Right cardiac atrium (tissue), 5 donors: Measurements from ENCODE around the gene NDUFS2. TPM values are rescaled to one million over a fixed set of nuclear protein-coding genes. Genes with fewer than 3 reads are reported as not detected.

ENCODE experiments used
- ATAC-seq, 2 donors: fragments of 200-7000 bp; cut with Tn5 transposase; one replicate each; pipeline versions ENCODE4 v1.8.0 to v1.9.1; 2020; ENCODE audit warnings: moderate library complexity in 2 of 2, mild to moderate bottlenecking in 1 of 2
- DNase-seq, 3 donors: peaks; one replicate each; pipeline ENCODE4 v3.0.0-alpha.2; 2020
- H3K27ac ChIP-seq: one replicate; pipeline ENCODE4 v1.5.1; 2013; ENCODE audit warnings: mild to moderate bottlenecking, low read length, control low read depth, moderate library complexity
- H3K27me3 ChIP-seq: one replicate; pipeline ENCODE4 v1.6.1; 2013; ENCODE audit not compliant: control insufficient read depth, insufficient read depth
- H3K4me1 ChIP-seq: one replicate; pipeline ENCODE4 v1.6.1; 2013; ENCODE audit warnings: low read length; ENCODE audit not compliant: control insufficient read depth, insufficient read depth
- H3K4me3 ChIP-seq: one replicate; pipeline ENCODE4 v1.5.1; 2013; ENCODE audit warnings: low read length, control low read depth
- H3K9me3 ChIP-seq: one replicate; pipeline ENCODE4 v1.6.1; 2013; ENCODE audit warnings: low read length; ENCODE audit not compliant: control insufficient read depth
- WGBS: extraction: QIAGEN DNeasy Blood & Tissue Kit; methylation state at CpG from one replicate; pipeline ENCODE4 v1.1.7; 2013; 5-methylcytosine and 5-hydroxymethylcytosine counted together
- intact Hi-C, 4 donors: fragments of 100-400 bp; cut with DNase I; formaldehyde crosslinking; loops; one replicate each; pipeline versions ENCODE4 v1.11.0 to v1.14.0; 2022 to 2023
- polyA plus RNA-seq: library from polyadenylated mRNA; stranded (reverse); fragments of 200-250 nt; gene quantifications from one replicate; pipeline ENCODE4 v1.2.3, GENCODE V29; 2013
- total RNA-seq, 4 donors: library from RNA; stranded (reverse); fragmentation: NEBNext Ultra II Directional; extraction: Animal tissue kit (Norgen Biotek cat#: 25700); gene quantifications; one replicate each; pipeline ENCODE4 v1.2.1, GENCODE V29; 2021
- donor health status: healthy with polysubstance abuse.
- donor health status: DM: no; HTN: yes; CAD: no.
- donor health status: DM: no; HTN: no; CAD: no.
- donor health status: DM: no; HTN: yes; CAD: no; lungs with severe emphysema.
- donor health status: DM: yes; HTN: yes; CAD: no.

NDUFS2 gene
- total and polyA plus RNA-seq, 5 donors: 162 to 229 (median 184) TPM

GRCh38 chr1:161206411-161207140 is 4.4 kb downstream of the NDUFS2 start:
- WGBS: 62% methylated on average over 12 of the region's 12 CpGs
- DNase-seq (peak in 2 of 3 donors; percentile 76 to 81), ATAC-seq (peak; percentile 41 to 42)
- Histone ChIP-seq H3K9me3 (no peaks in the 10 kb centered on the region), H3K4me1 (peaks cover 13% of the 10 kb centered on the region), H3K27me3 (no peaks in the 10 kb centered on the region), H3K27ac (peak overlapping the region; percentile 96), H3K4me3 (no peak overlapping the region)
- intact Hi-C loops: no loop called here

GRCh38 chr1:161207173-161207572 is 5.0 kb downstream of the NDUFS2 start:
- H3K9me3 ChIP-seq: no peaks in the 10 kb centered on the region
- ATAC-seq (peak; percentile 88 to 90), DNase-seq (peak; percentile 71 to 84 (median 84))
- WGBS: 48% methylated on average over 8 of the region's 8 CpGs
- peak overlapping the region; percentile 87 for H3K27ac ChIP-seq
- no peaks in the 10 kb centered on the region for H3K27me3 ChIP-seq
- intact Hi-C loops: no loop called here
- H3K4me1 ChIP-seq: peaks cover 13% of the 10 kb centered on the region
- H3K4me3 ChIP-seq: no peak overlapping the region

- Histone ChIP-seq H3K9me3 (no peaks in the 10 kb centered on the region), H3K27me3 (no peaks in the 10 kb centered on the region), H3K4me3 (no peak overlapping the region), H3K4me1 (peaks cover 6% of the 10 kb centered on the region), H3K27ac (no peak overlapping the region)
- intact Hi-C loops: no loop called here
- 33% methylated on average over 11 of the region's 11 CpGs for WGBS
- DNase-seq: peak; percentile 83 to 90 (median 83)
- ATAC-seq: peak; percentile 51 to 54
These were observed 7.7 kb downstream of the NDUFS2 start for GRCh38 chr1:161209790-161210409.

GRCh38 chr1:161214369-161214768 is 12.2 kb downstream of the NDUFS2 start:
- Histone ChIP-seq H3K9me3 (no peaks in the 10 kb centered on the region), H3K4me1 (peaks cover 3% of the 10 kb centered on the region), H3K4me3 (no peak overlapping the region), H3K27ac (no peak overlapping the region), H3K27me3 (no peaks in the 10 kb centered on the region)
- ATAC-seq (no peak), DNase-seq (peak in 1 of 3 donors; percentile 34)
- 86% methylated on average over 9 of the region's 9 CpGs for WGBS
- intact Hi-C loops: no loop called here

- H3K4me1 ChIP-seq: peaks cover 3% of the 10 kb centered on the region
- H3K27me3 ChIP-seq: no peaks in the 10 kb centered on the region
- ATAC-seq: peak; percentile 41 to 59
- H3K27ac ChIP-seq: peak within 1 kb of the TSS; percentile 82
- intact Hi-C loops: no loop called here
- WGBS: 64% methylated on average over 10 of the region's 10 CpGs
- peak within 1 kb of the TSS; percentile 4 for H3K4me3 ChIP-seq
- peak; percentile 63 to 85 (median 78) for DNase-seq
- no peaks in the 10 kb centered on the region for H3K9me3 ChIP-seq
These were observed 12.9 kb downstream of the NDUFS2 start, which contains the start of gene FCER1G for GRCh38 chr1:161215076-161215475. Gene FCER1G, plus strand, starts transcription at chr1:161215295. Its CDS starts 27 bp downstream, at chr1:161215322.

- WGBS: 25% methylated on average over 7 of the region's 7 CpGs
- peak overlapping the region; percentile 97 for H3K27ac ChIP-seq
- H3K4me1 ChIP-seq: peaks cover 3% of the 10 kb centered on the region
- no peaks in the 10 kb centered on the region for H3K9me3 ChIP-seq
- H3K27me3 ChIP-seq: no peaks in the 10 kb centered on the region
- ATAC-seq (peak; percentile 70 to 86), DNase-seq (peak in 2 of 3 donors; percentile 40 to 41)
- peak overlapping the region; percentile 33 for H3K4me3 ChIP-seq
- intact Hi-C loops: no loop called here
These were observed 15.0 kb downstream of the NDUFS2 start for GRCh38 chr1:161216945-161217712.

- DNase-seq (peak in 2 of 3 donors; percentile 10 to 44), ATAC-seq (peak in 1 of 2 donors; percentile 4)
- H3K4me1 ChIP-seq: peaks cover 3% of the 10 kb centered on the region
- H3K27me3 ChIP-seq: no peaks in the 10 kb centered on the region
- intact Hi-C loops: no loop called here
- H3K4me3 ChIP-seq: no peak overlapping the region
- H3K9me3 ChIP-seq: no peaks in the 10 kb centered on the region
- 68% methylated on average over 6 of the region's 6 CpGs for WGBS
- H3K27ac ChIP-seq: peak overlapping the region; percentile 76
These were observed 15.7 kb downstream of the NDUFS2 start for GRCh38 chr1:161217831-161218230.

GRCh38 chr1:161218301-161219077 is 16.3 kb downstream of the NDUFS2 start:
- peaks cover 3% of the 10 kb centered on the region for H3K4me1 ChIP-seq
- peak in 2 of 3 donors; percentile 50 for DNase-seq
- WGBS: 72% methylated on average over 8 of the region's 8 CpGs
- no peak for ATAC-seq
- H3K27me3 ChIP-seq: no peaks in the 10 kb centered on the region
- intact Hi-C loops: no loop called here
- no peak overlapping the region for H3K27ac ChIP-seq
- H3K9me3 ChIP-seq: no peaks in the 10 kb centered on the region
- H3K4me3 ChIP-seq: no peak overlapping the region

- peaks cover 3% of the 10 kb centered on the region for H3K4me1 ChIP-seq
- DNase-seq (no peak), ATAC-seq (no peak)
- intact Hi-C loops: no loop called here
- no peak overlapping the region for H3K27ac ChIP-seq
- H3K4me3 ChIP-seq: no peak overlapping the region
- WGBS: 91% methylated on average over 5 of the region's 5 CpGs
- no peaks in the 10 kb centered on the region for H3K27me3 ChIP-seq
- H3K9me3 ChIP-seq: no peaks in the 10 kb centered on the region
These were observed 17.1 kb downstream of the NDUFS2 start for GRCh38 chr1:161219078-161219892.

GRCh38 chr1:161220002-161220401 is 17.8 kb downstream of the NDUFS2 start:
- Histone ChIP-seq H3K9me3 (no peaks in the 10 kb centered on the region), H3K27me3 (no peaks in the 10 kb centered on the region), H3K4me3 (no peak overlapping the region), H3K4me1 (peaks cover 3% of the 10 kb centered on the region), H3K27ac (no peak overlapping the region)
- ATAC-seq (no peak), DNase-seq (no peak)
- intact Hi-C loops: no loop called here
- WGBS: 87% methylated on average over 5 of the region's 5 CpGs
